GM12878 (cell line): ENCODE data around the gene ZNF18. TPM values are rescaled to one million over a fixed set of nuclear protein-coding genes. Genes with fewer than 3 reads are reported as not detected.
A peak's percentile ranks its signal among the peaks of the same experiment; 100 is the strongest.

Source experiments
- ASH2L ChIP-seq: fragments of 300-600, 200-600 bp; sonication (generic); IDR thresholded peaks from 2 replicates; pipeline ENCODE4 v1.6.1; 2017; ENCODE audit warnings: low read depth, mild to moderate bottlenecking, borderline replicate concordance
- CHD4 ChIP-seq: fragments of 200-600 bp; sonication (generic); IDR thresholded peaks from 2 replicates; pipeline ENCODE4 v1.6.1; 2016; ENCODE audit warnings: mild to moderate bottlenecking
- IRF4 ChIP-seq: IDR thresholded peaks from 2 replicates; pipeline ENCODE4 v1.6.1; 2011; ENCODE audit warnings: low read depth, low read length
- PML ChIP-seq: IDR thresholded peaks from 2 replicates; pipeline ENCODE4 v1.6.1; 2012; ENCODE audit warnings: low read length, inconsistent platforms
- RELA ChIP-seq: fragments of 450-650 bp; IDR thresholded peaks from 2 replicates; pipeline ENCODE4 v1.8.0; 2014; ENCODE audit warnings: borderline replicate concordance; ENCODE audit not compliant: partially characterized antibody
- TAF1 ChIP-seq: IDR thresholded peaks from 2 replicates; pipeline ENCODE4 v1.6.1; 2011; ENCODE audit warnings: mild to moderate bottlenecking, low read depth, low read length, borderline replicate concordance
- polyA plus RNA-seq, 11 experiments: library from polyadenylated mRNA; depleted of rRNA in 4 of 11; unstranded in 6 of 11; stranded (reverse) in 5 of 11; fragments of >200 nt; fragmentation: Nextera tagmentation in 4 of 11; fragmentation: Illumina TruSeq in 1 of 11; extraction: Ambion mirVana in 4 of 11; extraction: Trizol in 1 of 11; gene quantifications; 1 replicate in 1 of 11; 2 replicates in 10 of 11; pipeline versions ENCODE4 v1.2.1 to v1.2.3, GENCODE V29; 2011 to 2016; ENCODE audit warnings: inconsistent platforms in 2 of 11, missing spikeins in 2 of 11, low read depth in 1 of 11
- total RNA-seq, 4 experiments: library from RNA; depleted of rRNA in 3 of 4; stranded (reverse); fragments of >200 nt in 3 of 4; fragmentation: Illumina TruSeq in 1 of 4; extraction: Trizol in 1 of 4; gene quantifications; 2 replicates each; pipeline versions ENCODE4 v1.2.1 to v1.2.3, GENCODE V29; 2013 to 2021
- TF ChIP-seq, protein P1 (sequence below): fragments of 450-650 bp; IDR thresholded peaks from 2 replicates; pipeline ENCODE4 v1.6.1; 2016; ENCODE audit warnings: mild to moderate bottlenecking, moderate library complexity, borderline replicate concordance
- TF ChIP-seq, protein P2 (sequence below): fragments of 450-650 bp; formaldehyde crosslinking; IDR thresholded peaks from 2 replicates; pipeline ENCODE4 v1.4.0; 2020; ENCODE audit warnings: mild to moderate bottlenecking, moderate library complexity
- TF ChIP-seq, protein P3 (sequence below): IDR thresholded peaks from 2 replicates; pipeline ENCODE4 v1.6.1; 2012; ENCODE audit warnings: low read depth, low read length, improper control_type of control experiment
- TF ChIP-seq, protein P4 (sequence below): fragments of 450-650 bp; IDR thresholded peaks from 2 replicates; pipeline ENCODE4 v1.6.1; 2017; ENCODE audit warnings: antibody characterized with exemption, mild to moderate bottlenecking, moderate library complexity

ZNF18 gene
- total and polyA plus RNA-seq, 10 of the 15 experiments (the other 5 are each of a cell fraction or from before 2014, with no cell fraction given), result 4.6 to 10.2 (median 9.1) TPM

DNA sequence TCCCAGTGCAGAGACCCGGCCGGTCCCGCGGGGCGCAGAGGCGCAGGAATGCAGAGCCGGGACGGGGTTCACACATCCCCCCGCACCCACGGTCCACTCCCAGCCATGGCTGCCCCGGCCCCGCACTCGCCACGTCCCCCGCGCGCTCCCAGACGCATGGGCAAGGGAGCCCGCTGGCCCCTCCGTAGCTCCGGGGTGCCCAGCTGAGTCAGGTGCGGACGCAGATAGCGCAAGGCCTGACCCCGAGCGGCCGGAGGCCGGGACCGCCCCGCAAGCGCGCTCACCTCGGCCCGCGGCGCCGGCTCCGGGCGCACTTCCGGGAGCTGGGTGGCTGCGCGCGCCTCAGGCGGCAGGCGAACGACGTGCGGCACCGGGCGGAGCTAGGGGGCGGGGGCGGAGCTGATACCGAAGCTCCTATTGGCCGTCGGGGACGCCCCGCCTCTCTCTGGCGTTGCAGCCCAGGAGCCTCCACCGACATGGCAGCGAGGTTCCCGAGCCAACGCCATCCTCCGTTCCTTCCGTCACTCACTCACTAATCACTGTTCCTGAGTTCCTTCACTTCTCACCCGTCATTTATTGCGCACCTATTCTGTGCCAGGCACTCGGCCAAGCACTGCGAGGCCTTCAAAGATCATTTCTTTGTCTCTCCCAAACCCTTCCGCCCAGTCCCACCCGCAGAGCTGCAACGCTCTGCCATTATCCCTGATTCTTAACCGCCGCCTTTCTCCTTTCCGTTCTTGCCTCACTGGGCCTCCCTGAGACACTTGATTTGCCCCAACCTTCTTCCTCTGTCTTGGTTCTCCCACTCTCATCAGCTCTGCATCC is at the start of gene ZNF18 (continued):
- TF ChIP-seq, protein P1, sequence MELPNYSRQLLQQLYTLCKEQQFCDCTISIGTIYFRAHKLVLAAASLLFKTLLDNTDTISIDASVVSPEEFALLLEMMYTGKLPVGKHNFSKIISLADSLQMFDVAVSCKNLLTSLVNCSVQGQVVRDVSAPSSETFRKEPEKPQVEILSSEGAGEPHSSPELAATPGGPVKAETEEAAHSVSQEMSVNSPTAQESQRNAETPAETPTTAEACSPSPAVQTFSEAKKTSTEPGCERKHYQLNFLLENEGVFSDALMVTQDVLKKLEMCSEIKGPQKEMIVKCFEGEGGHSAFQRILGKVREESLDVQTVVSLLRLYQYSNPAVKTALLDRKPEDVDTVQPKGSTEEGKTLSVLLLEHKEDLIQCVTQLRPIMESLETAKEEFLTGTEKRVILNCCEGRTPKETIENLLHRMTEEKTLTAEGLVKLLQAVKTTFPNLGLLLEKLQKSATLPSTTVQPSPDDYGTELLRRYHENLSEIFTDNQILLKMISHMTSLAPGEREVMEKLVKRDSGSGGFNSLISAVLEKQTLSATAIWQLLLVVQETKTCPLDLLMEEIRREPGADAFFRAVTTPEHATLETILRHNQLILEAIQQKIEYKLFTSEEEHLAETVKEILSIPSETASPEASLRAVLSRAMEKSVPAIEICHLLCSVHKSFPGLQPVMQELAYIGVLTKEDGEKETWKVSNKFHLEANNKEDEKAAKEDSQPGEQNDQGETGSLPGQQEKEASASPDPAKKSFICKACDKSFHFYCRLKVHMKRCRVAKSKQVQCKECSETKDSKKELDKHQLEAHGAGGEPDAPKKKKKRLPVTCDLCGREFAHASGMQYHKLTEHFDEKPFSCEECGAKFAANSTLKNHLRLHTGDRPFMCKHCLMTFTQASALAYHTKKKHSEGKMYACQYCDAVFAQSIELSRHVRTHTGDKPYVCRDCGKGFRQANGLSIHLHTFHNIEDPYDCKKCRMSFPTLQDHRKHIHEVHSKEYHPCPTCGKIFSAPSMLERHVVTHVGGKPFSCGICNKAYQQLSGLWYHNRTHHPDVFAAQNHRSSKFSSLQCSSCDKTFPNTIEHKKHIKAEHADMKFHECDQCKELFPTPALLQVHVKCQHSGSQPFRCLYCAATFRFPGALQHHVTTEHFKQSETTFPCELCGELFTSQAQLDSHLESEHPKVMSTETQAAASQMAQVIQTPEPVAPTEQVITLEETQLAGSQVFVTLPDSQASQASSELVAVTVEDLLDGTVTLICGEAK, result peak; percentile 75
- TF ChIP-seq PML, result peak; percentile 96
- TF ChIP-seq TAF1, result peak; percentile 84
- TF ChIP-seq, protein P2, sequence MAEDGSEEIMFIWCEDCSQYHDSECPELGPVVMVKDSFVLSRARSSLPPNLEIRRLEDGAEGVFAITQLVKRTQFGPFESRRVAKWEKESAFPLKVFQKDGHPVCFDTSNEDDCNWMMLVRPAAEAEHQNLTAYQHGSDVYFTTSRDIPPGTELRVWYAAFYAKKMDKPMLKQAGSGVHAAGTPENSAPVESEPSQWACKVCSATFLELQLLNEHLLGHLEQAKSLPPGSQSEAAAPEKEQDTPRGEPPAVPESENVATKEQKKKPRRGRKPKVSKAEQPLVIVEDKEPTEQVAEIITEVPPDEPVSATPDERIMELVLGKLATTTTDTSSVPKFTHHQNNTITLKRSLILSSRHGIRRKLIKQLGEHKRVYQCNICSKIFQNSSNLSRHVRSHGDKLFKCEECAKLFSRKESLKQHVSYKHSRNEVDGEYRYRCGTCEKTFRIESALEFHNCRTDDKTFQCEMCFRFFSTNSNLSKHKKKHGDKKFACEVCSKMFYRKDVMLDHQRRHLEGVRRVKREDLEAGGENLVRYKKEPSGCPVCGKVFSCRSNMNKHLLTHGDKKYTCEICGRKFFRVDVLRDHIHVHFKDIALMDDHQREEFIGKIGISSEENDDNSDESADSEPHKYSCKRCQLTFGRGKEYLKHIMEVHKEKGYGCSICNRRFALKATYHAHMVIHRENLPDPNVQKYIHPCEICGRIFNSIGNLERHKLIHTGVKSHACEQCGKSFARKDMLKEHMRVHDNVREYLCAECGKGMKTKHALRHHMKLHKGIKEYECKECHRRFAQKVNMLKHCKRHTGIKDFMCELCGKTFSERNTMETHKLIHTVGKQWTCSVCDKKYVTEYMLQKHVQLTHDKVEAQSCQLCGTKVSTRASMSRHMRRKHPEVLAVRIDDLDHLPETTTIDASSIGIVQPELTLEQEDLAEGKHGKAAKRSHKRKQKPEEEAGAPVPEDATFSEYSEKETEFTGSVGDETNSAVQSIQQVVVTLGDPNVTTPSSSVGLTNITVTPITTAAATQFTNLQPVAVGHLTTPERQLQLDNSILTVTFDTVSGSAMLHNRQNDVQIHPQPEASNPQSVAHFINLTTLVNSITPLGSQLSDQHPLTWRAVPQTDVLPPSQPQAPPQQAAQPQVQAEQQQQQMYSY (CRISPR knock-in tag), result no peak
- TF ChIP-seq, protein P3, sequence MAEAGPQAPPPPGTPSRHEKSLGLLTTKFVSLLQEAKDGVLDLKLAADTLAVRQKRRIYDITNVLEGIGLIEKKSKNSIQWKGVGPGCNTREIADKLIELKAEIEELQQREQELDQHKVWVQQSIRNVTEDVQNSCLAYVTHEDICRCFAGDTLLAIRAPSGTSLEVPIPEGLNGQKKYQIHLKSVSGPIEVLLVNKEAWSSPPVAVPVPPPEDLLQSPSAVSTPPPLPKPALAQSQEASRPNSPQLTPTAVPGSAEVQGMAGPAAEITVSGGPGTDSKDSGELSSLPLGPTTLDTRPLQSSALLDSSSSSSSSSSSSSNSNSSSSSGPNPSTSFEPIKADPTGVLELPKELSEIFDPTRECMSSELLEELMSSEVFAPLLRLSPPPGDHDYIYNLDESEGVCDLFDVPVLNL, result no peak
- no peak for TF ChIP-seq RELA
- no peak for TF ChIP-seq CHD4
- TF ChIP-seq IRF4, result no peak
- peak; percentile 85; the same call in 1 of the 2 replicates for TF ChIP-seq ASH2L
- TF ChIP-seq, protein P4, sequence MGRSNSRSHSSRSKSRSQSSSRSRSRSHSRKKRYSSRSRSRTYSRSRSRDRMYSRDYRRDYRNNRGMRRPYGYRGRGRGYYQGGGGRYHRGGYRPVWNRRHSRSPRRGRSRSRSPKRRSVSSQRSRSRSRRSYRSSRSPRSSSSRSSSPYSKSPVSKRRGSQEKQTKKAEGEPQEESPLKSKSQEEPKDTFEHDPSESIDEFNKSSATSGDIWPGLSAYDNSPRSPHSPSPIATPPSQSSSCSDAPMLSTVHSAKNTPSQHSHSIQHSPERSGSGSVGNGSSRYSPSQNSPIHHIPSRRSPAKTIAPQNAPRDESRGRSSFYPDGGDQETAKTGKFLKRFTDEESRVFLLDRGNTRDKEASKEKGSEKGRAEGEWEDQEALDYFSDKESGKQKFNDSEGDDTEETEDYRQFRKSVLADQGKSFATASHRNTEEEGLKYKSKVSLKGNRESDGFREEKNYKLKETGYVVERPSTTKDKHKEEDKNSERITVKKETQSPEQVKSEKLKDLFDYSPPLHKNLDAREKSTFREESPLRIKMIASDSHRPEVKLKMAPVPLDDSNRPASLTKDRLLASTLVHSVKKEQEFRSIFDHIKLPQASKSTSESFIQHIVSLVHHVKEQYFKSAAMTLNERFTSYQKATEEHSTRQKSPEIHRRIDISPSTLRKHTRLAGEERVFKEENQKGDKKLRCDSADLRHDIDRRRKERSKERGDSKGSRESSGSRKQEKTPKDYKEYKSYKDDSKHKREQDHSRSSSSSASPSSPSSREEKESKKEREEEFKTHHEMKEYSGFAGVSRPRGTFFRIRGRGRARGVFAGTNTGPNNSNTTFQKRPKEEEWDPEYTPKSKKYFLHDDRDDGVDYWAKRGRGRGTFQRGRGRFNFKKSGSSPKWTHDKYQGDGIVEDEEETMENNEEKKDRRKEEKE, result no peak
